ENCODE data around the gene COX5B. TPM values are rescaled to one million over a fixed set of nuclear protein-coding genes. Genes with fewer than 3 reads are reported as not detected.

COX5B gene
- total RNA-seq, 1 donor from 2014 or later = 213 TPM

DNA sequence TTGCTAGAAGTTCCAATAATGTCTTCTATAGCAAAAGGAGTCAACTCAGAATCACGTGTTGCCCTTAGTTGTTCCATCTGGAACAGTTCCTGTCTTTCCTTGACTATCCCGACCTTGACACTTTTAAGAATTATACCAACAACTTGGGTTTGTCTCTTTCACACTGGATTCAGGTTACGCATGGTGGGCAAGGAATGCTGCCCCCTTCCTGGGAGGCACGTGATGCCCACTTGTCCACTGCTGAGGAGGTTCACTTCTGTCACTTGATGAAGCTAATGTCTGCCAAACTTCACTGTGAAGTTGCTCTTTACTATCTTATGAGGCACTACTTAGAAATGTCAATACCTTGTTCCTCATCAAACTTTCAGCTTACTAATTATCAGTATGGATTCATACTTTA is 5.3 kb downstream of the COX5B start:
- H3K27ac Mint-ChIP-seq (ENCODE audit: unreplicated experiment) = no peak overlapping the region
- no peak for FAIRE-seq
- Histone ChIP-seq H3K27ac (ENCODE audit: low read depth, low read length) (no peak overlapping the region), H4K20me1 (ENCODE audit: insufficient read depth, low read length) (peaks cover 5% of the 10 kb centered on the region), H3K27me3 (ENCODE audit: insufficient read depth, low read length) (no peaks in the 10 kb centered on the region), H3K36me3 (ENCODE audit: insufficient read depth, low read length) (peaks cover 21% of the 10 kb centered on the region), H3K4me2 (ENCODE audit: low read length) (no peak overlapping the region), H3K9me3 (ENCODE audit: insufficient read depth, low read depth, low read length) (peaks cover 8% of the 10 kb centered on the region), H2AFZ (ENCODE audit: low read depth, low read length) (no peak overlapping the region), H3K4me3 (ENCODE audit: insufficient read depth, low read depth, low read length) (no peak overlapping the region), H3K79me2 (ENCODE audit: insufficient read depth, low read length) (peaks cover 19% of the 10 kb centered on the region), H3K4me1 (ENCODE audit: insufficient read depth, low read length) (peaks cover 5% of the 10 kb centered on the region), H3K9ac (ENCODE audit: low read length) (no peak overlapping the region)
- no peak overlapping the region for H3K4me3 Mint-ChIP-seq (ENCODE audit: unreplicated experiment)
- H3K36me3 Mint-ChIP-seq (ENCODE audit: low read depth, unreplicated experiment) = peaks cover 32% of the 10 kb centered on the region
- H3K9me3 Mint-ChIP-seq (ENCODE audit: unreplicated experiment) = peaks cover 16% of the 10 kb centered on the region
- TF ChIP-seq, protein P1, sequence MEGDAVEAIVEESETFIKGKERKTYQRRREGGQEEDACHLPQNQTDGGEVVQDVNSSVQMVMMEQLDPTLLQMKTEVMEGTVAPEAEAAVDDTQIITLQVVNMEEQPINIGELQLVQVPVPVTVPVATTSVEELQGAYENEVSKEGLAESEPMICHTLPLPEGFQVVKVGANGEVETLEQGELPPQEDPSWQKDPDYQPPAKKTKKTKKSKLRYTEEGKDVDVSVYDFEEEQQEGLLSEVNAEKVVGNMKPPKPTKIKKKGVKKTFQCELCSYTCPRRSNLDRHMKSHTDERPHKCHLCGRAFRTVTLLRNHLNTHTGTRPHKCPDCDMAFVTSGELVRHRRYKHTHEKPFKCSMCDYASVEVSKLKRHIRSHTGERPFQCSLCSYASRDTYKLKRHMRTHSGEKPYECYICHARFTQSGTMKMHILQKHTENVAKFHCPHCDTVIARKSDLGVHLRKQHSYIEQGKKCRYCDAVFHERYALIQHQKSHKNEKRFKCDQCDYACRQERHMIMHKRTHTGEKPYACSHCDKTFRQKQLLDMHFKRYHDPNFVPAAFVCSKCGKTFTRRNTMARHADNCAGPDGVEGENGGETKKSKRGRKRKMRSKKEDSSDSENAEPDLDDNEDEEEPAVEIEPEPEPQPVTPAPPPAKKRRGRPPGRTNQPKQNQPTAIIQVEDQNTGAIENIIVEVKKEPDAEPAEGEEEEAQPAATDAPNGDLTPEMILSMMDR (IDR thresholded peaks at IDR 0.05; ENCODE audit: insufficient read depth, low read depth, low read length) = no peak
- TF ChIP-seq EZH2 (IDR thresholded peaks at IDR 0.05; ENCODE audit: insufficient read depth, low read length) = no peak
- DNase-seq (ENCODE audit: low read depth) = no peak
- H3K27me3 Mint-ChIP-seq (ENCODE audit: low read depth, unreplicated experiment) = no peaks in the 10 kb centered on the region
- H3K4me1 Mint-ChIP-seq (ENCODE audit: low read depth, unreplicated experiment) = peaks cover 2% of the 10 kb centered on the region

- no peak overlapping the region for H3K9ac ChIP-seq (ENCODE audit: low read length)
- no peaks in the 10 kb centered on the region for H3K79me2 ChIP-seq (ENCODE audit: insufficient read depth, low read length)
- Mint-ChIP-seq H3K36me3 (ENCODE audit: low read depth, unreplicated experiment) (peaks cover 35% of the 10 kb centered on the region), H3K4me1 (ENCODE audit: low read depth, unreplicated experiment) (no peaks in the 10 kb centered on the region), H3K27me3 (ENCODE audit: low read depth, unreplicated experiment) (no peaks in the 10 kb centered on the region), H3K27ac (ENCODE audit: unreplicated experiment) (no peak overlapping the region), H3K9me3 (ENCODE audit: unreplicated experiment) (peaks cover 16% of the 10 kb centered on the region), H3K4me3 (ENCODE audit: unreplicated experiment) (no peak overlapping the region)
- no peak overlapping the region for H3K4me3 ChIP-seq (ENCODE audit: insufficient read depth, low read depth, low read length)
- no peak overlapping the region for H3K27ac ChIP-seq (ENCODE audit: low read depth, low read length)
- no peak overlapping the region for H2AFZ ChIP-seq (ENCODE audit: low read depth, low read length)
- TF ChIP-seq EZH2 (IDR thresholded peaks at IDR 0.05; ENCODE audit: insufficient read depth, low read length) = no peak
- TF ChIP-seq, protein P1 (IDR thresholded peaks at IDR 0.05; ENCODE audit: insufficient read depth, low read depth, low read length) = no peak
- H3K9me3 ChIP-seq (ENCODE audit: insufficient read depth, low read depth, low read length) = peaks cover 8% of the 10 kb centered on the region
- no peak for FAIRE-seq
- no peaks in the 10 kb centered on the region for H4K20me1 ChIP-seq (ENCODE audit: insufficient read depth, low read length)
- no peak for DNase-seq (ENCODE audit: low read depth)
- H3K4me2 ChIP-seq (ENCODE audit: low read length) = no peak overlapping the region
- peaks cover 15% of the 10 kb centered on the region for H3K36me3 ChIP-seq (ENCODE audit: insufficient read depth, low read length)
- no peaks in the 10 kb centered on the region for H3K27me3 ChIP-seq (ENCODE audit: insufficient read depth, low read length)
- H3K4me1 ChIP-seq (ENCODE audit: insufficient read depth, low read length) = no peaks in the 10 kb centered on the region
Measured at GRCh38 chr2:97653473-97653872, 7.6 kb downstream of the COX5B start.

GRCh38 chr2:97653874-97654273 is 8.0 kb downstream of the COX5B start:
- peaks cover 17% of the 10 kb centered on the region for H3K36me3 ChIP-seq (ENCODE audit: insufficient read depth, low read length)
- H3K4me1 ChIP-seq (ENCODE audit: insufficient read depth, low read length) = no peaks in the 10 kb centered on the region
- Mint-ChIP-seq H3K4me3 (ENCODE audit: unreplicated experiment) (no peak overlapping the region), H3K27ac (ENCODE audit: unreplicated experiment) (no peak overlapping the region), H3K4me1 (ENCODE audit: low read depth, unreplicated experiment) (no peaks in the 10 kb centered on the region), H3K9me3 (ENCODE audit: unreplicated experiment) (peaks cover 16% of the 10 kb centered on the region), H3K27me3 (ENCODE audit: low read depth, unreplicated experiment) (no peaks in the 10 kb centered on the region), H3K36me3 (ENCODE audit: low read depth, unreplicated experiment) (peaks cover 35% of the 10 kb centered on the region)
- H3K4me2 ChIP-seq (ENCODE audit: low read length) = no peak overlapping the region
- H2AFZ ChIP-seq (ENCODE audit: low read depth, low read length) = no peak overlapping the region
- DNase-seq (ENCODE audit: low read depth) (no peak), FAIRE-seq (no peak)
- TF ChIP-seq, protein P1 (IDR thresholded peaks at IDR 0.05; ENCODE audit: insufficient read depth, low read depth, low read length) = no peak
- TF ChIP-seq EZH2 (IDR thresholded peaks at IDR 0.05; ENCODE audit: insufficient read depth, low read length) = no peak
- no peaks in the 10 kb centered on the region for H3K79me2 ChIP-seq (ENCODE audit: insufficient read depth, low read length)
- H4K20me1 ChIP-seq (ENCODE audit: insufficient read depth, low read length) = no peaks in the 10 kb centered on the region
- H3K4me3 ChIP-seq (ENCODE audit: insufficient read depth, low read depth, low read length) = no peak overlapping the region
- H3K27me3 ChIP-seq (ENCODE audit: insufficient read depth, low read length) = no peaks in the 10 kb centered on the region
- H3K27ac ChIP-seq (ENCODE audit: low read depth, low read length) = no peak overlapping the region
- no peak overlapping the region for H3K9ac ChIP-seq (ENCODE audit: low read length)
- H3K9me3 ChIP-seq (ENCODE audit: insufficient read depth, low read depth, low read length) = peaks cover 8% of the 10 kb centered on the region

Measured in astrocyte (in vitro differentiated cells and primary cell).